K562 (cell line): ENCODE results near the gene DNAJB6. TPM values are rescaled to one million over a fixed set of nuclear protein-coding genes. Genes with fewer than 3 reads are reported as not detected.

Source experiments
- ARHGAP35 ChIP-seq: fragments of 450-650 bp; IDR thresholded peaks from 2 replicates; pipeline ENCODE4 v1.6.1; 2018; ENCODE audit not compliant: partially characterized antibody
- CBX5 ChIP-seq: IDR thresholded peaks from 2 replicates; pipeline ENCODE4 v1.6.1; 2014; ENCODE audit warnings: low read depth, borderline replicate concordance
- FOXO4 ChIP-seq: fragments of 450-650 bp; formaldehyde crosslinking; IDR thresholded peaks from 2 replicates; pipeline ENCODE4 v1.4.0; 2020; ENCODE audit warnings: mild to moderate bottlenecking, moderate library complexity
- HINFP ChIP-seq: fragments of 450-650 bp; conservative IDR thresholded peaks from 2 replicates; pipeline ENCODE4 v1.6.1; 2016; ENCODE audit warnings: missing genetic modification characterization, low read depth, mild to moderate bottlenecking, control low read depth, missing compliant biosample characterization
- IRF2 ChIP-seq: sonication (generic); formaldehyde crosslinking; IDR thresholded peaks from 2 replicates; pipeline ENCODE4 v1.8.1; 2022; ENCODE audit warnings: mild to moderate bottlenecking, missing genetic modification reagents
- MCM3 ChIP-seq: fragments of 450-650 bp; IDR thresholded peaks from 2 replicates; pipeline ENCODE4 v1.6.1; 2016
- NCOA4 ChIP-seq: fragments of 450-650 bp; IDR thresholded peaks from 2 replicates; pipeline ENCODE4 v1.6.1; 2018; ENCODE audit warnings: mild to moderate bottlenecking; ENCODE audit not compliant: partially characterized antibody
- NFATC3 ChIP-seq: fragments of 450-650 bp; IDR thresholded peaks from 2 replicates; pipeline ENCODE4 v1.6.1; 2017; ENCODE audit warnings: mild to moderate bottlenecking
- OTX1 ChIP-seq: fragments of 450-650 bp; formaldehyde crosslinking; IDR thresholded peaks from 2 replicates; pipeline ENCODE4 v1.4.0; 2022; ENCODE audit warnings: mild to moderate bottlenecking
- PURB ChIP-seq: sonication (generic); formaldehyde crosslinking; IDR thresholded peaks from 2 replicates; pipeline ENCODE4 v1.9.0; 2021; ENCODE audit warnings: low read depth, mild to moderate bottlenecking, missing genetic modification reagents
- RBFOX2 ChIP-seq: fragments of 200-400 bp; formaldehyde crosslinking; IDR thresholded peaks from 2 replicates; pipeline ENCODE4 v1.6.1; 2017; ENCODE audit warnings: low read depth, mild to moderate bottlenecking, low read length, moderate library complexity
- TRIM24 ChIP-seq, 2 experiments: fragments of 450-650 bp; IDR thresholded peaks; 2 replicates each; pipeline ENCODE4 v1.6.1; 2016
- U2AF1 ChIP-seq: fragments of 200-400 bp; formaldehyde crosslinking; optimal IDR thresholded peaks from 2 replicates; pipeline ENCODE3; 2017; ENCODE audit warnings: mild to moderate bottlenecking, low read depth, low read length, moderate library complexity
- USF2 ChIP-seq: sonication (generic); formaldehyde crosslinking; IDR thresholded peaks from 2 replicates; pipeline ENCODE4 v1.5.0; 2020; ENCODE audit warnings: missing genetic modification reagents
- ZBTB33 ChIP-seq: sonication (generic); formaldehyde crosslinking; IDR thresholded peaks from 2 replicates; pipeline ENCODE4 v1.8.1; 2023; ENCODE audit warnings: mild to moderate bottlenecking, missing genetic modification reagents
- ZBTB5 ChIP-seq: fragments of 450-650 bp; IDR thresholded peaks from 2 replicates; pipeline ENCODE4 v1.6.1; 2017; ENCODE audit warnings: antibody characterized with exemption
- ZNF584 ChIP-seq: fragments of 200-800 bp; sonication (Bioruptor generic); IDR thresholded peaks from 2 replicates; pipeline ENCODE4 v1.6.1; 2016; ENCODE audit warnings: low read depth, mild to moderate bottlenecking, missing genetic modification characterization, missing compliant biosample characterization
- ZNF589 ChIP-seq: fragments of 200-800 bp; sonication (Bioruptor generic); IDR thresholded peaks from 2 replicates; pipeline ENCODE4 v1.6.1; 2016; ENCODE audit warnings: low read depth, missing genetic modification characterization, missing compliant biosample characterization
- polyA plus RNA-seq, 8 experiments: library from polyadenylated mRNA; depleted of rRNA in 4 of 8; stranded (reverse) in 5 of 8; unstranded in 3 of 8; fragments of >200 nt; fragmentation: Nextera tagmentation in 2 of 8; fragmentation: Illumina TruSeq in 1 of 8; extraction: Ambion mirVana in 2 of 8; extraction: Trizol in 1 of 8; gene quantifications; 2 replicates each; pipeline versions ENCODE4 v1.2.1 to v1.2.3, GENCODE V29; 2011 to 2014; ENCODE audit warnings: inconsistent platforms in 1 of 8, missing spikeins in 1 of 8
- total RNA-seq, 7 experiments: library from RNA; depleted of rRNA in 6 of 7; stranded (reverse); fragments of >200 nt in 6 of 7; fragmentation: Illumina TruSeq in 2 of 7; extraction: Trizol in 2 of 7; gene quantifications; 2 replicates each; pipeline versions ENCODE4 v1.2.1 to v1.2.3, GENCODE V29; 2011 to 2021; ENCODE audit warnings: low replicate concordance in 1 of 7

The DNAJB6 gene
- total and polyA plus RNA-seq, 9 of the 15 experiments (the other 6 are each of a cell fraction or from before 2014, with no cell fraction given), result 84.5 to 158 (median 135) TPM

GRCh38 chr7:157339777-157340677 lies 3.2 kb downstream of the DNAJB6 start (continued):
- TF ChIP-seq FOXO4 (CRISPR knock-in tag) (no peak), U2AF1 (no peak), USF2 (CRISPR knock-in tag) (no peak), PURB (CRISPR knock-in tag) (no peak), ZNF584 (CRISPR knock-in tag) (no peak), ARHGAP35 (no peak), ZNF589 (CRISPR knock-in tag) (no peak), RBFOX2 (peak; percentile 31; the same call in 1 of the 2 replicates), HINFP (tag) (0 out of 2 replicates have a peak, but pooled peaks have one; percentile 56), IRF2 (no peak), ZBTB5 (no peak), MCM3 (no peak), OTX1 (CRISPR knock-in tag) (no peak), NCOA4 (no peak), CBX5 (no peak), TRIM24 (IDR thresholded peaks at IDR 0.05) (no peak), ZBTB33 (CRISPR knock-in tag) (0 out of 2 replicates have a peak, but pooled peaks have one; percentile 14), NFATC3 (no peak)
